GM18861 (cell line): Measurements from ENCODE around the gene ADGRL2.

ENCODE experiments used
- ATAC-seq: cut with Tn5 transposase; IDR thresholded peaks from one replicate; pipeline ENCODE4 v1.9.1; 2021; ENCODE audit not compliant: unreplicated experiment

ADGRL2 gene

DNA sequence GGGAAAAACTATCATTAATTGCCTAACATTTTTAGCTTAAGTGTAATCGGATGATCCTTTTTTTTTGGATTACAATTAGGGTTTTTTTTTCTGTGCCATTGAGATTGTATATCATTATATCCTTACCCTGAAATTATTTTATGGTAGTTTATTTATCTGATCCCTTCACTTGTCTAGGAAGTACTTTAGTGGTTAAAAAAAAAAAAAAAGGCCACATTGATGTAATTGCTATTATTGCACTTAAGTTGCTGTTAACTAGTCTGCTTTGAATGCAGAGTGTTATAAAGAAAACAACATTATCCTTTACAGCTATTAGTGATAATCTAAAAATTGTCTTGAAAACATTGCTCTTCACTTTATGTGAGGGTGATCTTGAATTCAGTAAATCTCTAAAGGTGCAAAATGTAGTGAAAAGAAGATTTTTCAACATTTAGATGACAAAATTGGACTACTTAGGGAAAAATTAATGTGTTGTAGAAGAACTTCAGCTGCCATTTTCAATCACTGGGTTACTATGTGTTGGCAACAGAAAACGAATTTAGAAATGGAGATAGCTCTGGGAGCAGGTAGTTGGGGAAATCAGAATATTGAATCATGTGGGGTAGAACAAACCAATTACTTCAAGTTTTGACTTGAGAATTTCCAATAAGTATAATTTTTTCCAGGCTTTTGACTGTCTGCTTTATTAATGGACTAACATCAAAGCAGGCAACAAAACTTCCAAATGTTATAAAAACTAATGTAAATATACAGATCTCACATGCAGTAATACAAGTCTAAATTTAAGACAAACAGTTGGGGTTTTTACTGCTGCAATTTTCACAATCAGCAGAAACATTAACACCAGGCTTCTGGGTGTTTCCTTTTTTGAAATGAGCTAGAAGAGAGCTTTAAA is 5.0 kb downstream of the ADGRL2 start:
- no peak for ATAC-seq

DNA sequence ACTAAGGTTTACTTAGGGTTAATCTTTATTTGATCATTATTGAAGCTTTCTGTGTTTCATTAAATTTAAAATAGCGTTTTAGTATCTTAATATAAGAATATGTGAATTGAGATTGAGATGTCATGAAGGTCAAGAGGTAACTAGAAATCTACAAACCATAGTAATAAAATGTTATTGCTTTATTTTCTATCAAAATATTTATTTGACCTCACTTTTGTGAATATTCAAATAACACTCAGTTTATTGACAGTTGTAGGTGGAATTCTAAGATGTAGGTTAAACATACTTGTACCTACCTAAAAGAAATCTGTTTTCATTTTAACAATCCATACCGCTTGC is 5.7 kb downstream of the ADGRL2 start:
- no peak for ATAC-seq

DNA sequence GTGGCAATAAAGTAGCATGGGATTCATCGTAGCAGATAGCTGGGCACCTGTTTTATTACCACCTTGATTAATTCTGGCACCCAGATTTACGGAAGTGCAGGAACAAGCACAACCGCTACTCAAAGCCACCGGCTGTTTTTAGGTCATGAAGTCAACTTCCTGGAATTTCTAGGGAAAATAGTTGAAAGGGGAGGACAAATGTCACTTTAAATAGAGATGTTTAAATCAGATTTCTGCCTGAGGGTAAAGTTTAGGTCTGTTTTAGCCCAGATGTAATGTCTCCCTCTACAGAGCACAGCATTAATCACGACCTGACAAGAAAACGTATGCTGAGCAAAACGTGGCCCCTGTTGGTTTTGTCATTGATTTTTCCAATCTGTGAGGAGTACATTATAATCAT is 8.0 kb downstream of the ADGRL2 start:
- ATAC-seq, result no peak

DNA sequence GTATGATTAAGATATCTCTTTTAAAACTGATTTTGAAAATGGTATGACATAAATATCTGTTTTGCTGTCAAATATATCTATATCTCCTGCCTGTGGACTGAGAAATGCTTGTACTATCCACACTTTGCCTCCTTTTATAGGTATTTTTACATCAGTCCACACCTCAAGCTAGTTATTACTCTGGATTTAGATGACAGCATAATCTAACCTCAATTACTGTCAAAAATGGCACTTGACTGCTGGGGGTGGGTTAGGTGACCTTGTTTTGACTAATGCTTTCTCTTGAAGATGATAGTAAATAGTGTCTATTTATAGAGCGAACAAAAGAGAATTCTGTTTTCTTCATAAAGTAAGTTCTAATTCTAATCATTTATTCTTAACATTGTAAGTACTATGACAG is 9.1 kb downstream of the ADGRL2 start:
- ATAC-seq, result no peak

DNA sequence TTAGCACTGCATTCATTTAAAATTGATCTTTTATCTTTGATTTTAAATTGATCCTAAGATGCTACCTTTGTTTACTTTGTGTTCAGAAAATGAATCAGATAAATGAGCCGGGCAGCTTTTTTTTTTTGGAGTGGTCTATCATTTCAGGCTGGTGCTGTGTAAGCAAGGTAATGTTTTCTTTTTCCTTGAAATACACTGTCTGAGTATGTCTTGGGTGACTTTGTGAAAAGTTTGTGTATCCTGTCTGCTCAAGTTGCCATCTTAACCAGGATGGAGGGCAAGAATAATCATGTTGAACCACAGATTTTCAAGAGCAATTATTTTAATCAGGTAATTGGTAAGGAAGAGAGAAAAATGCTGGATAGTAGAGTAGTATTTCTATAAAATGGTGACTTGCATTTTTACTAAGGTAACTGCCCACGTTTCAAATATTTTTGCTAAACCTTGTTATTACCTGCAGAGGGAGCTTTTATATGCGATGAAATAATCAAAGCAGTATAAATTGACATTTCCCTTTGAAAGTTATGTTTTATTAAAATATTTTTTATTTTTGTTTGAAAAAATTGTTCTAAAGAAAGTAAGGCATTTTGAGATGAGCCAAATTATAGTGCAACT is 11.1 kb downstream of the ADGRL2 start:
- ATAC-seq, result no peak

DNA sequence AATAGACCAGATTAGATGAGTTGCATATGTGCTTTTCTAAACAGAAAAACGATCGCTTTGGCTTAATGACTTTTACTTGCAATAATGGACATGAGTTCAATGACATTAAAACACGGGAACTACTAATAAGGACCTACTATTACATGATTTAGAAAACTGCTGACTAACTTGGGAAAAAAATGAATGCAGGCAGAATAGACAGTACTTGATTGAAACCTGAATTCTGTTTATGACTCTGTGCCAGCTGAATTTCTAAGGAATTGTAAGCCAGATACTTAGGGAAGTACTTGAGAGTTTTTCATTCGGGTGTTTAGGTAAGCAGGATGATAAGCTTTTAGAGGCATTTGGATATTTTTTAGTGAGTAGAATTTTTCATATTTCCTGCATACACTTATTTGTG is 12.0 kb downstream of the ADGRL2 start:
- no peak for ATAC-seq

DNA sequence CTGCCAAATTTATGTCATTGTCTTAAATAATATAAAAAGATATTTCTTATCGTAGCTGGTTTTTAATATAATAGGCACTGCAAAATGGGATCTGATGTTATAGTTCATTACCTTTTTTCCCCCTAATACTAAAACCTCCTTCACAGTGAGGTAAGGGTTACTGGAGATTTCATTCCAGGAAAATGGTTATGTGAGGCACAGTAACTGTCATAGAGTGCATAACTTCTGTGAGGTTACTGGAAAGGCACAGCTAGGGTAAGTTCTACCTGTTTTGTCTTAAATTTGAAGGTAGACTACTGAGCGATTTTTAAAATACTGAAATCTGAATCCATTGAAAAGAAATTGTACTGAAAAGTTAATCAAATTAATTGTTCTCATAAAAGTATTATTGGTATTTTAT is 13.0 kb downstream of the ADGRL2 start:
- ATAC-seq, result no peak

DNA sequence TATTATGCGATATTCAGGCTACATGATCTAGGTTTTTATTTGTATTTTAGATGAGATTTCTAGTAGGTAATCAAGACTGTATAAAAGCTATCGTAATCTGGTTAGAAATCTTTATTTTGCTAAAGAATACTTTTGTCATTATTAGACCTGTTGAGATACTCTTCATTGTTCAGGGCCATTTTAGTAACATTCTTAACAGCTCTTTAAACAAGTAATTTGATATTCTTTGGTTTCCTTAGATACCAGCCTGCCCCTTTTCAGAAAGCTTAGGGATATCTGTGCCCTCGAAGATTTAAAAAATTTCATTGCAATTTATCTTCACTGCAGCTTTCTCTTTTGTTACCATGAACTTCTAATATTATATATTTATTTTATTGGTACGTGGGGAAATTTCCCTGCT is 18.9 kb downstream of the ADGRL2 start:
- ATAC-seq, result no peak

DNA sequence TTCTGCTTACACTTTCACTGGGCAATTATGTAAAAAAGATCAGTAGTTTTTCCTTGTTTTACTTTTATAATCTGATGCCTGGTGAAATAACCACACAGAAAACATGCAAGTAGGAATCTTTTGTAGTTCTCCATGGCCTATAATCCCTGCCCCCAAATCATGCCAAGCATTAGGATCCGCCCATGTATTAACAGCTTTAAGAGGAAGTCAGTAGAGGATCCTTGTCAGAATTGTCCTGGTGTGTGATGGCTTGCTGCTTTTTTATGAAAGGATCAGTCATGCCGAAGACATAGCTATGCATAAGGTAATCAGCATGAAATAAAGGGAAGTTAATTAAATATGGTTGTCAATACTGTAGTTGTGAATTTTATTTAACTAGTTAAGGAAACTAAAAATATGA is 20.0 kb downstream of the ADGRL2 start:
- no peak for ATAC-seq

DNA sequence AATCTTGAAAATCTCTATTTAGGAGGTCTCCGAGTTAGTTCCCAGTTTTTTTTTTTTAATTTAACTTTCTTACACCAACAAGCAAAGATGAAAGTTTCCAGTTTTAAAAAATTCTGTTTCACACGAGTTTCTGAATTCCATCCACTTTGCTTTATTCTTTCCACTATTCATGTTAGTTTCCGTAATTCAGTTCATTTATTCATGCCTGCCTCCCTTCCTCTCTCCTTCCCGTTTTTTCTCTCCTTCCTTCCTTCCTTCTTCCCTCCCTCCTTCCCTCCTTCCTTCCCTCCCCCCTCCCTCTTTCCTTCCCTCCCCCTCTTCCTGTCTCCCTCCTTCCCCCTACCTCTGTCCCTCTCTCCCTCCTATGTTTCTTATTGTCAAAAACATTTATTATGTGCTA is 22.3 kb downstream of the ADGRL2 start:
- no peak for ATAC-seq

DNA sequence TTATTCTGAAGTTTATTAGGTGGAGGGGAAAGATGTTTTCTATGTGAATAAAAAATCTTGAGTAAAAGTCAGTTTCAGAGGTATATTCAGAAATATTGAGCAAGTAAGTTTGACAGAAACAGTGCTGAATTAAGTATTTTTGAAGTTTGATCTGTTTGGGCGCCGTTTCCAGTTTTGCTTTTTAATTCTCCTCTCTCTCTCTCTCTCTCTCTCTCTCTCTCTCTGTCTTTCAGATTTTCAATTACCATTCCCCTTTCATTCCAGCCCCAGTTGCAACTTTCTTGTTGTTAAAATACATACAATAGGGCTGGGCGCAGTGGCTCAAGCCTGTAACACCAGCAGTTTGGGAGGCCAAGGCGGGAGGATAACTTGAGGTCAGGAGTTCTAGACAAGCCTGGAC is 24.0 kb downstream of the ADGRL2 start:
- no peak for ATAC-seq

DNA sequence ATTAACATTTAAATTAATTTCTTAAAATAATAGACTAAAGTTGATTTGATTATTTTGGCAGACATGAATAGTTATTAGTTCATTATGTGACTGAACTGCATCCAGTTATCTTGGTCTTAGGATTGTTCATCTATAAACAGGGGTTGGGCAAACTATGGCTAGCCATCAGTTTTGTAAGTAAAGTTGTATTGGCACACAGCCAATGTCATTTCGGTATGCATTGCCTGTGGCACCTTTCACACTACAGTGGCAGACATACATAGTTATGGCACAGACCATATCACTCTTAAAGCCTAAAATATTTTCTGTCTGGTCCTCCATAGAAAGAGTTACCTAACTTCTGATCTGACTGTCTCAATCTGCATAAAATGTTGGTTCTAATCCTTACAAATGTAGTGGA is 27.2 kb downstream of the ADGRL2 start:
- no peak for ATAC-seq

DNA sequence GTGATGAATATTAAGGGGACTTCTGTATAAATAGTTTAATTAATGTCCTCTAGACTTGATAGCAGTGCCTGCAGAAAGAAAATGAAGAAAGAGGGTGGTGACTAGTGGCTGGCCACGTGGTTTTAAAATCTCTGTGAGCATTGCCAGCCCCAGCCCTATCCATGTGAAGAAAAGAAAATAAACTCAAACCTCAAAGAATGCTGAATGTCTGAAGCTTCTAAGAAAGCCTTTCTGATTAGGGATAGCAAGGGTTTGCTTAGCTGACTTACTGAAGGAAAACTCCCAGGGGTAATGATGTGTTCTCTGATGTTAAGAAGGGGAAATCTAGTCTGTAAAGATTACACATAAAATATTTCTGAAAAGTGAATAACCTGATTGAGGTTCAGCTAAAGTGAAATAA is 31.8 kb downstream of the ADGRL2 start:
- ATAC-seq, result no peak

DNA sequence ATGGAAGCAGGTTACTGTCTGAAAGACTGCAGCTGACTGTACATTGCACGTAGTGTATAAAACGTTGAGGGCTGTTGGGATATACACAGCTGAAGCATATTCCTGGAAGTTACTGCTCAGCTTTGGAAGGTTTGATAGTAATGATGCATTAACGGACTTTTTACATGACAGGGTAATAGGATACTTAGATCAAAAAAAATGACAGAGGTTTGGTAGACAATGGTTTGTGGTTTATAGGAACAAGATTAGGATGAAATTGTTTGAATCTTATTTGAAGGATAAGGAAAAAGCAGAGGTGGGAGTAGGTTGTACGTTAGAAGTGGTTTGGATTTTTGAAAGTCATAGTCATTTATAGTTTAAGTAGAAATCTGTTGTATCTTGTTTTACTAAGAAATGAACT is 33.0 kb downstream of the ADGRL2 start:
- ATAC-seq, result no peak

DNA sequence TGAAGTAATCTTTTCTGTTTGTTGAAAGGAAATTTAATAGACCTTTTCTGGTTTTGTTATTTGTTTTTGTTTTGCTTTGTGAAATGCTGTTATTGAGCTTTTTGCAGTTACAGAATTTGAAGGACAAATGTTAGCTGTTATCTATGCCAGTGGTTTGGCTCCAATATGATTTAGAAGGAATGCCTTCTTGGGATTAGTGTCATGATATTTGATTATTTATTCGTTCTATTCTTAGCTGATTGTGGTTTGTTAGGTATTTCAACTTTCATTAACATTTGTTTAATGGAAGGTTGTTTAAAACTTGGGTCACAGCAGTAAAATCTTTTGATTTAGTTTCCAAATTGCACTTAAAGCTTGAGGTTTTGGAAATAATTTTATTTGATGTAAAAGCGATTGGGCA is 33.5 kb downstream of the ADGRL2 start:
- no peak for ATAC-seq

DNA sequence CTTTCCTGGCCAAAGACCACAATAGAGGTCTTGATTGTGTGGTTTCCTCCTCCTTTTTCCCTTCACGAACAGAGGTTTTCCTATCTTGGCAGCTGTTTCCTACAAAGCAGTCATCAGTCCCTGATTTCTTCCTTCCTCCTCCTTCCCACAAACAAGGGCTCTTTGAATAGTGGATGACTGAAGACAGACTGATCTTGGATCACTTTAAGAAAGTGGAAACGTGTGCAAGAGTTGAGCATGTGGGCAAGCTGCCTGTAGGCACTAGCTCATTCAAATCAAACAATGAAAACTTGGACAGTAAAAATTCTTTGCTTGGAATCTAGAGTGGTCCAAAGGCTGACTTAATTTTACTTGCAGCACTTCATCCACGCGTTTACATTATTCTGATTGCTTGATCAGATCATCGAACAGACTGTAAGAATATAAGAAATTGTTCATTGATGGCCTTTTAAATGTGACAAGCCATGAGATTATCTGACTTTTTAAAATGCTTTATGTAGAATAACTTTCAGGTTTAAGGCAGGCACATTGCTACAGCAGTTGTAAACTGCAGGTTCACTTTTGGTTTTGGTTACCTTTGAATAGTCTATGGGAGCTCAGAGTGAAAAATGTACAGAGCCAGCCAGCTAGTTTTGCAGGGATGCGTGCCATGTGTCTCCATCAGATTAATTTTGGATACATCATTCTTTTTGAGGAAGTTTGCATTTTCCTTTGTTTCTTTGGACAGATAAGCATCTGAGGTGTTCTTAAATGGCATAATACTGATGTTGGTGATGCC is 34.4 kb downstream of the ADGRL2 start:
- ATAC-seq, result no peak

DNA sequence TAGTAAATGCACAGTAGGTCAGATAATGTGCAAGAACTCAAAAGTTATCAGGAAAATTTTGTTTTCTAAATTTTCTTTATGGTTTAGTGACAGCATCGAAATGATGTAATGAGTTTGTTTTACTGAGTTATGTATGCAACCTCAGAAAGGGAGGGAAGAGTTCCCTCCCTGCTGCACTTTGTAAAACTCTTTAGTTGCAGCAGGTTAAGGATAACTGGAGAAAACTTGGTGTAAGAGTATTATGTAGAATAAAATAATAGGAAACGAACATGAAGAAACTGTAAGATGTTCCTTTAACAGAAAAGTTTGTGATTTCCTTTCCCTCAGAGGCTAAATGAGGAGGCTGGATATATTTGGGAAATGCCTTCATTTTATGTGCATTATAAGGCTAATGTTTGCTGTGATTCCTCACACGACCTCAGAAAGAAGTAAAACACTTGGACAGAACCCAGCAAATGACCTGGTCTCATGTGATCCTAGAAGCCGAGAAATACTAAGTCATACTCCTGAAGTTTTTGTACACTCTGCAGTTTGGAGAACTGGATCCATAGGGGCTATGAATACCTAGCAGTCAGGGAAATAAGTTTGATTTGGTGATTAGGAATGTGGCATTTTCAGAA is 35.4 kb downstream of the ADGRL2 start:
- ATAC-seq, result no peak

DNA sequence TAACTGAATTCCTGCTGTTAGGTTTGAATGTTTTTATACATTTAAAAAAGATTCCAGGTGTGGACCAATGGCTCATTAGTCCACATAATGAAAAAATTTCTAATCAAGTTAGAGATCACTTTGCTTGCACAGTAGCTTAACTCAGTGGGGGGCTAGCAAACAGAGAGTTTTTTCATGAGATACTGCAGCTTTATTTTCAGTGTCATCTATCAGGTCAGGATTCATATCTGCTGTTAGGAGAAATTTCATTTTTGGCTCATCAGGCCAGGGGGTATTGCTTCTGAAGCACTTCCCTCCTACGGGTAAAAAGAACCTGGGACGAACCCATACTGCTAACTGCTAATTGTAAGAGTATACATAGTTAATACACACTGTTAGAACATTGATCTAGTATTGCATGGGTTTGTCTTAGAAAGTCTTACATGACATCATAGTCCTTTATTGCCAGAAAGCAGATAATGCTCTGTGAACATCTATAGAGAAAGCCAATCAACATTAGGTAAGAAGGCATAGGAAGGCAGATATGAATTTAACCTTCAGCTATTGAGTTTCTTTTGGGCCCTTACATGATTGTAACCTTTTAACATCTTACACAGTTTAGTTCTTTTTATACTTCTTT is 38.0 kb downstream of the ADGRL2 start:
- ATAC-seq, result no peak

DNA sequence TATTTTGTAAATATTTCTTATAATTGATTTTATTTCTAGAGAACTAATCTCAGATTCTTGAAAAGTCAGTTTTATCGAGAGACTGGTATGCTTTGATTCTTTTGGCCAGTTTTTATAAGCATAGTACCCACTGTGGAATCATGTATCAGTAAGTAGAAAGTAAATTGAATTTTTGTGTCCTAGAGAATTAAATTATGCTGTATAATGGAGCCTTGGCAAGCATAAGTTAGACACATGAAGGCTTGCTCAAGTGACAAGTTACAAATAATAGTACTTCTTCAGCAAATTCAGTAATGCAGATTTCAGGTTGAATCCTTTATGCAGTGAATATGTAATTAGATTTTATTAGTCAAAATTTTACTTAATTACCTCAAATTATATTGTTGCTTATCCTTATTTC is 40.1 kb downstream of the ADGRL2 start:
- ATAC-seq, result no peak

DNA sequence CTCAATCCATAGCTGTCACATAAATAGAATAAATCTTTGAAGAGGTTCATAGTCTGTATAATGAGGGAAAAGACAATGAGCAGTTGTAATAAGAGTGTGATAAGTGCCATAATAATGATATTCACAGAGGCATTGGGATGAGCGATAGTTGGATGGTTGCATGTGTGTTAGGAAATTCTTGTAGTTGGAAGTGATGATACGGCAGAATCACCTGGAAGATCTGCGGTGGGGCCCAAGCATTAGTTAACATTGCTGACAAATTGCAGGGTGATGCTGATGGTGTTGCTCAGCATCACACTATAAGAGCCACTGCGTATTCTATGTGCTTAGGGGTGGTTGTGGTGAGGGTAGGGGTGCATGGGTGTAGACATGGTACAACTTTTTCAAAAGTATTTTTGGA is 41.1 kb downstream of the ADGRL2 start:
- ATAC-seq, result no peak

DNA sequence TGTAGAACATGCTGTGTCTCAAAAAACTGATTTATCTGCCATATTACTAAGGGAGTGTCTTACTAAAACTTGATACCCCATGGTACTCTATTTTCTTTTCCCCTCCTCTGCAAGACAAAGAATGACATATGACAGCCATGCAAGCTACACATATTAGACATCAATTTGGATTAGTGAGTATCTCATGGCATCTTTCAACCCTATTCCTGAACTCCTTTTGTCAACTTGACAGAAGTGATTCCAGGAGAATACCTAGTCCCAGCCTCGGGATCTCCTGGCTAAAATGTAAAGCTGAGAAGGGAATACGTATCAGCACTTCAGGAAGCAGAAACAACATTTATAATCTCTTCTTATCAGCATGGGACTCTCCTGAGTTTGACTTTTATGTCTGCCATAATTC is 43.7 kb downstream of the ADGRL2 start:
- ATAC-seq, result no peak
